ENCODE results near the gene PLA2G7. TPM values are rescaled to one million over a fixed set of nuclear protein-coding genes. Genes with fewer than 3 reads are reported as not detected.
"Not testable (repeated sequence)": the region's sequence is repeated elsewhere in the genome, so short reads cannot be mapped to it uniquely, and the experiment has no call there.

PLA2G7 gene
- total RNA-seq, 2 experiments from 2014 or later, result not detected

DNA sequence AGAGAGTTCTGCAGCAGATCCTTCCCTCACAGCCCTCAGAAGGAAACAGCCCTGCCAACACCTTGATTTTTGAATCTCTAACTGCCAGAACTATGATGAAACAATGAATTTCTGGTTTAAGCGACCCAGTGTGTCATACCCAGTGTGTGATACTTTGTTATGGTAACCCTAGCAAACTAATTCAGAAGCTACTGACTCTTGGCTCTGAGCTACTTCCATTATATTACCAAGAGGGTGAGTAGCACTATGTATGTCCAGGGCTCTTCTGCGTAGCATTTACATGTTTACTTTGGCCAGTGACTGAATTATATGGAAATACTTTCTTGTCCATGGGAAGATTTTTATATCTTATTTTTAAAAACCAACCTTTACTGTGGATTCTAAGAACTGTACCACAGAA lies 28.3 kb upstream of the PLA2G7 start:
- POLR2A ChIA-PET, result no interaction called here
- no peak overlapping the region for H3K4me3 Mint-ChIP-seq
- no peak for DNase-seq
- H3K36me3 Mint-ChIP-seq (ENCODE audit: low read depth), result no peaks in the 10 kb centered on the region
- ATAC-seq, result no peak
- CTCF ChIA-PET, result no interaction called here
- no peaks in the 10 kb centered on the region for H3K9me3 Mint-ChIP-seq (ENCODE audit: insufficient read depth)
- H3K4me1 Mint-ChIP-seq (ENCODE audit: low read depth), result no peaks in the 10 kb centered on the region
- H3K27me3 Mint-ChIP-seq (ENCODE audit: low read depth), result no peaks in the 10 kb centered on the region
- no peak overlapping the region for H3K27ac Mint-ChIP-seq

DNA sequence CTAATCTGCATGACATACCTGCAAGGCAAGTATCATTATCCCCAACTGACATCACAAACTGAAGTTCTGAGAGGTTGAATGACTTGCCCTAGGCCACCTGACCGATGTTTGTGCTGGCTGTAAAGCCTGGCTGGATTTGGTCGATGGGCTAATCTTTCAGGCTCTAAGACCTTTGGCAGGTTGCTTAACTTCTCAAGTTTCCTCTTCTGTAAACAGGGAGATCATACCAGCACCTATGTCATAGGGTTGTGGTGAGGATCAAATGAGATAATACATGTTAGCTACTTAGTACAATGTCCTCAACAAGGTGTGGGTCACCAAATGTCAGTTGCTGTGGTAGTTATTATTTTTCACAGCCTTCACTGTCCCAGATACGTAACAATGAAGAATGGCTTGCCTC lies 25.8 kb upstream of the PLA2G7 start:
- Mint-ChIP-seq H3K36me3 (ENCODE audit: low read depth) (no peaks in the 10 kb centered on the region), H3K9me3 (ENCODE audit: insufficient read depth) (no peaks in the 10 kb centered on the region), H3K27ac (no peak overlapping the region), H3K27me3 (ENCODE audit: low read depth) (no peaks in the 10 kb centered on the region), H3K4me3 (no peak overlapping the region), H3K4me1 (ENCODE audit: low read depth) (no peaks in the 10 kb centered on the region)
- ChIA-PET POLR2A (no interaction called here), CTCF (no interaction called here)
- DNase-seq (no peak), ATAC-seq (no peak)

GRCh38 chr6:46758960-46759753 lies 24.0 kb upstream of the PLA2G7 start:
- DNase-seq (no peak), ATAC-seq (no peak)
- Mint-ChIP-seq H3K4me1 (ENCODE audit: low read depth) (no peaks in the 10 kb centered on the region), H3K27ac (no peak overlapping the region), H3K27me3 (ENCODE audit: low read depth) (no peaks in the 10 kb centered on the region), H3K9me3 (ENCODE audit: insufficient read depth) (no peaks in the 10 kb centered on the region), H3K36me3 (ENCODE audit: low read depth) (no peaks in the 10 kb centered on the region), H3K4me3 (no peak overlapping the region)
- ChIA-PET POLR2A (no interaction called here), CTCF (no interaction called here)

- H3K36me3 Mint-ChIP-seq (ENCODE audit: low read depth), result no peaks in the 10 kb centered on the region
- CTCF ChIA-PET, result no interaction called here
- POLR2A ChIA-PET, result no interaction called here
- ATAC-seq (no peak), DNase-seq (no peak)
- no peak overlapping the region for H3K27ac Mint-ChIP-seq
- H3K4me1 Mint-ChIP-seq (ENCODE audit: low read depth), result no peaks in the 10 kb centered on the region
- H3K27me3 Mint-ChIP-seq (ENCODE audit: low read depth), result no peaks in the 10 kb centered on the region
- H3K9me3 Mint-ChIP-seq (ENCODE audit: insufficient read depth), result no peaks in the 10 kb centered on the region
- no peak overlapping the region for H3K4me3 Mint-ChIP-seq
Measured at GRCh38 chr6:46757214-46757596, 22.0 kb upstream of the PLA2G7 start.

DNA sequence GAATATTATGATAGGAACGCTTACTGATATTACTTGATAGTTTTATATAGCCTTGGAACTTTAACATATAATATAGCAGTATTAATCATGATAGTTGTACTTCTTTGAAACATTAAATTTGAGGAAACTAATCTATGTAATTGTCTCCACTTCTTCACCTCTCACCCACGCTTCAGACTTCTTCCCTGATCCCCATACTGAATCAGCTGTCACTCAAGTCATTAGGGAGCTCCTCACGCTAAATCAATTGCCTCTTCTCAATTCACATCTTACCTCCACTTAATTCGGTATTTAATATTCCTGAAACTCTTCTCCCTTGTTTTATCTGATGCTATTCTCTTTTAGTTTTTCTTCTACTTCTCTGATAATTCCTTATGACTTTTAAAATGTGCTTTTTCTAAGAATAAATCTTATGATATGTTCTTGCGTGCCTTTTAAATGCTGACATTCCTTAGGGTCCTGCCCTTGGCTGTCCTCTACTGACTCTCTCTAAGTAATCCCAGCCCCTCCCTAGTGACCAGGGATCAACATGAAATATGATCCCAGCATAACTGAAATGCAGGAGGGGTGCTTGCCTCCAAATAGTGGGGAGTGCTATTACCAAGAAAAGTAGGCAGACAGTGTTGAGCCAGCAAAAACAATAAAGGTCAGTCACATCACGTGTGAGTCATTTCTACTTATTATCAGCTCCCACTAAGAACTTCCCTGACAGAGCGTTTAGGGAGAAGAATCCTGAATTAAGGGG lies 21.5 kb upstream of the PLA2G7 start:
- Mint-ChIP-seq H3K4me1 (ENCODE audit: low read depth) (no peaks in the 10 kb centered on the region), H3K27ac (no peak overlapping the region), H3K27me3 (ENCODE audit: low read depth) (no peaks in the 10 kb centered on the region), H3K4me3 (no peak overlapping the region), H3K36me3 (ENCODE audit: low read depth) (no peaks in the 10 kb centered on the region), H3K9me3 (ENCODE audit: insufficient read depth) (no peaks in the 10 kb centered on the region)
- DNase-seq (no peak), ATAC-seq (no peak)
- ChIA-PET CTCF (interaction anchor here (0.5 kb wide), 1 partner anchor 1830 kb away, joined by 3 read pairs; no protein-coding TSS in a partner anchor), POLR2A (no interaction called here)

DNA sequence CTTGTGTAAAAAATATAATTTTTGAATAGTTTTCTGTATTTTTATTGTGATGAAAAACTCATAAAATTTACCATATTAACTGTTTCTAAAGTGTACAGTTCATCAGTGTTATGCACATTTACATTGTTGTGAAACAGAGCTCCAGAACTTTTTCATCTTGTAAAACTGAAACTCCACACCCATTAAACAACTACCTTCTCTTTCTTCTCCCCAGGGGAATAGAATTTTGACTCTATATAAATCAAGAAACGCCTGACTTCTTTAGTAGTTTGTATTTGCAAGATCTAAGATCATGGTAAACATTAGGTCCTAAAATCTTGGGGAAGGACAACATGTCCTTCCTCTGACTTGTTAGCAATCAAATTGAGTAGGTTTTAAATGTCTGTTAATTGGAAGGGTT lies 20.7 kb upstream of the PLA2G7 start:
- no peak overlapping the region for H3K4me3 Mint-ChIP-seq
- H3K27me3 Mint-ChIP-seq (ENCODE audit: low read depth), result no peaks in the 10 kb centered on the region
- no peak overlapping the region for H3K27ac Mint-ChIP-seq
- no peaks in the 10 kb centered on the region for H3K9me3 Mint-ChIP-seq (ENCODE audit: insufficient read depth)
- H3K36me3 Mint-ChIP-seq (ENCODE audit: low read depth), result no peaks in the 10 kb centered on the region
- ATAC-seq (no peak), DNase-seq (no peak)
- ChIA-PET POLR2A (no interaction called here), CTCF (no interaction called here)
- no peaks in the 10 kb centered on the region for H3K4me1 Mint-ChIP-seq (ENCODE audit: low read depth)

DNA sequence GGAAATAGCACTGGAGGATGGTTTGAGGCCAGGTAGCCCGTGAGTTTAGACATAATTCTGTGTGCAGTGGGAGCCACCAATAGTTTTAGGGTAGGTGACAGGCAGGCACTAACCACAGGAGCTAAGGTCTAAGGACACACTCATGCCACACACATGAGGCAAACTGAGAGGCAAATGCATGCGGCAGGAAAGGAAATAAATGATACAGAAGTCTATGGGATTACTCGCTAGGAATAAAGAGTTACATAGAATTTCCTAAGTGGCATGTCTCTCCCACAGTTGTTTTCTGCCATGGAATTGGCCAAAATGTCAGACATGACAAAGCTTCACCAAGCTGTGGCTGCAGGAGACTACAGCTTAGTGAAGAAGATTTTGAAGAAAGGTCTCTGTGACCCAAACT lies 16.5 kb upstream of the PLA2G7 start:
- Mint-ChIP-seq H3K27ac (no peak overlapping the region), H3K4me3 (no peak overlapping the region), H3K36me3 (ENCODE audit: low read depth) (no peaks in the 10 kb centered on the region), H3K27me3 (ENCODE audit: low read depth) (no peaks in the 10 kb centered on the region), H3K9me3 (ENCODE audit: insufficient read depth) (no peaks in the 10 kb centered on the region), H3K4me1 (ENCODE audit: low read depth) (no peaks in the 10 kb centered on the region)
- POLR2A ChIA-PET, result no interaction called here
- ATAC-seq (no peak), DNase-seq (no peak)
- CTCF ChIA-PET, result no interaction called here

DNA sequence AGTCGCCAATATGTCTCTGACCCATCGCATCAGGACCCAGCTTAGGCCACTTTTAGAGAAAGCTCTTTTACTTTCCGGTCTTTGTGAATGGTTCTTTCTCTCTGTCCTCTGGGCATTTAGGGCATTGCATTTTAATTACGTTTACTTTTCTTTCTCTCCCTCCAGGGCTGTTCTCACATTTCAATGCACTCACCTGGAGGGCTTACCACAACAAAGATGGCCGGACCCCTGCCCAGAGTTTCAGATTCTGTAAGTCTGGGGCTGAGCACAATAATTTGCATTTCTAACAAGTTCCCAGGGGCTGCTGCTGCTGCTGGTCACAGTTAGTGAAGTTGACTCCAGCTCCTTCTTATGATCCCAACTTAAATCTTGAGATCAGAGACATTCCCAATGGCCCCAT lies 14.6 kb upstream of the PLA2G7 start:
- no peak overlapping the region for H3K27ac Mint-ChIP-seq
- no peaks in the 10 kb centered on the region for H3K9me3 Mint-ChIP-seq (ENCODE audit: insufficient read depth)
- ChIA-PET POLR2A (no interaction called here), CTCF (no interaction called here)
- no peaks in the 10 kb centered on the region for H3K4me1 Mint-ChIP-seq (ENCODE audit: low read depth)
- H3K4me3 Mint-ChIP-seq, result no peak overlapping the region
- no peak for ATAC-seq
- H3K36me3 Mint-ChIP-seq (ENCODE audit: low read depth), result no peaks in the 10 kb centered on the region
- no peak for DNase-seq
- H3K27me3 Mint-ChIP-seq (ENCODE audit: low read depth), result peaks cover 7% of the 10 kb centered on the region

- Mint-ChIP-seq H3K27ac (no peak overlapping the region), H3K27me3 (ENCODE audit: low read depth) (peaks cover 7% of the 10 kb centered on the region), H3K36me3 (ENCODE audit: low read depth) (no peaks in the 10 kb centered on the region), H3K4me3 (no peak overlapping the region), H3K4me1 (ENCODE audit: low read depth) (no peaks in the 10 kb centered on the region), H3K9me3 (ENCODE audit: insufficient read depth) (no peaks in the 10 kb centered on the region)
- DNase-seq (no peak), ATAC-seq (no peak)
- POLR2A ChIA-PET, result no interaction called here
- CTCF ChIA-PET, result no interaction called here
Measured at GRCh38 chr6:46748940-46749503, 13.8 kb upstream of the PLA2G7 start.

DNA sequence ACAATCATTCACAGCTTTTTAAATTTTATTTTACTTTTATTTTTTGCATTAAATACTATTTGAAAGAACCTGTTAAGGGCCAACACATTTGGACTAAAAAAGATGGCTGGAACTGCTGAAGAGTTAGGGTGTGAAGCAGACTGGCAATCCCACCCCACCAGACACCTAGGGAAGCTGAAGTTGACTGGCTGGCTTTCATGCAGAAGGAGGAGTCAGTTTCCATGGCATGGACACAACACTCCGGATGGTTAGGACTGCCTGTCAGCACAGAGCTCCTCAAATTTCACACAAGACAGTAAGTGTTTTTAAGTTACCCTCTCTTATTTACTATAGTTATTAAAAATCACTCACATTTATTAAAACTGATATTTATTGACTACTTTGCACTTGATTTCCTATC lies 11.5 kb upstream of the PLA2G7 start, which contains the start of gene ANKRD66:
ANKRD66 (plus strand) TSS at position 238 of the 400 bp plus-strand sequence. CDS start 5,016 bp downstream, outside the sequence.
- no peaks in the 10 kb centered on the region for H3K36me3 Mint-ChIP-seq (ENCODE audit: low read depth)
- no peaks in the 10 kb centered on the region for H3K4me1 Mint-ChIP-seq (ENCODE audit: low read depth)
- H3K27me3 Mint-ChIP-seq (ENCODE audit: low read depth), result peaks cover 7% of the 10 kb centered on the region
- no peak for DNase-seq
- H3K4me3 Mint-ChIP-seq, result no peak within 1 kb of the TSS
- no peaks in the 10 kb centered on the region for H3K9me3 Mint-ChIP-seq (ENCODE audit: insufficient read depth)
- CTCF ChIA-PET, result no interaction called here
- POLR2A ChIA-PET, result no interaction called here
- H3K27ac Mint-ChIP-seq, result no peak within 1 kb of the TSS
- ATAC-seq, result no peak

GRCh38 chr6:46745973-46746372 lies 10.8 kb upstream of the PLA2G7 start:
- CTCF ChIA-PET, result no interaction called here
- Mint-ChIP-seq H3K4me1 (ENCODE audit: low read depth) (no peaks in the 10 kb centered on the region), H3K4me3 (no peak overlapping the region), H3K9me3 (ENCODE audit: insufficient read depth) (no peaks in the 10 kb centered on the region), H3K36me3 (ENCODE audit: low read depth) (no peaks in the 10 kb centered on the region), H3K27ac (no peak overlapping the region), H3K27me3 (ENCODE audit: low read depth) (peaks cover 7% of the 10 kb centered on the region)
- no peak for DNase-seq
- POLR2A ChIA-PET, result no interaction called here
- ATAC-seq, result no peak

- H3K4me3 Mint-ChIP-seq; H3K36me3 Mint-ChIP-seq (ENCODE audit: low read depth); POLR2A ChIA-PET; ATAC-seq; H3K27ac Mint-ChIP-seq; H3K27me3 Mint-ChIP-seq (ENCODE audit: low read depth); CTCF ChIA-PET; H3K4me1 Mint-ChIP-seq (ENCODE audit: low read depth); H3K9me3 Mint-ChIP-seq (ENCODE audit: insufficient read depth); DNase-seq: not testable (repeated sequence)
Measured at GRCh38 chr6:46744159-46744725, 9.1 kb upstream of the PLA2G7 start.

Data from activated CD8-positive, alpha-beta T cell treated with anti-CD3 and anti-CD28 coated beads, Interleukin-2, amount 10 ng/mL, durations not matched to agents 7 days and 5 days (primary cell).